K562 (cell line): ENCODE measurements around the gene TEAD3. TPM values are rescaled to one million over a fixed set of nuclear protein-coding genes. Genes with fewer than 3 reads are reported as not detected.
A peak's percentile ranks its signal among the peaks of the same experiment; 100 is the strongest.

Source experiments
- ATAC-seq: fragments of 200-7000 bp; cut with Tn5 transposase; 3 replicates; pipeline ENCODE4 v1.9.1; 2020; ENCODE audit warnings: moderate library complexity
- BruUV-seq: library from RNA; stranded (reverse); fragments of 400-500 nt; replicated peaks from 2 replicates; lab custom pipeline; 2021; lab: Mats Ljungman, UMichigan
- CTCF ChIA-PET: fragments of 300-600 bp; formaldehyde crosslinking; extraction: SDS; loops from one replicate; lab custom pipeline; 2021; ENCODE audit warnings: low intra/inter-chr PET ratio; lab: Yijun Ruan, JAX
- POLR2A ChIA-PET: fragments of 300-600, 350-650 bp; sonication (Branson Sonifier 250); formaldehyde crosslinking; extraction: SDS; loops from one replicate; lab custom pipeline; 2021; ENCODE audit warnings: antibody characterized with exemption, inconsistent platforms; lab: Yijun Ruan, JAX
- DNase-seq, 4 experiments: peaks; one replicate each; pipeline versions ENCODE4 v3.0.0 to v3.0.0-alpha.2; 2011 to 2018; ENCODE audit warnings: low spot score in 3 of 4, mixed read lengths in 3 of 4; ENCODE audit errors: extremely low read depth in 1 of 4
- FAIRE-seq: peaks from 2 replicates; lab custom pipeline; 2011; peaks lifted over from hg19 to GRCh38; lab: Jason Lieb, UNC
- H2AFZ ChIP-seq: 2 replicates; pipeline ENCODE4 v1.6.0; 2011; ENCODE audit warnings: low read depth, low read length, control low read depth, inconsistent platforms
- H3K27ac ChIP-seq: fragments of 200-600 bp; 3 replicates; pipeline ENCODE4 v1.8.0; 2011; ENCODE audit warnings: low read depth, mild to moderate bottlenecking, control low read depth, inconsistent platforms, low read length, moderate library complexity, mixed read lengths; ENCODE audit errors: extremely low read depth
- H3K27me3 ChIP-seq, 2 experiments: fragments of 300-600 bp in 1 of 2; 2 replicates in 1 of 2; 3 replicates in 1 of 2; pipeline versions ENCODE4 v1.6.0 to v1.8.0; 2011; ENCODE audit warnings: inconsistent platforms in 2 of 2, low read length in 2 of 2, mild to moderate bottlenecking in 1 of 2, mixed read lengths in 1 of 2, moderate library complexity in 1 of 2; ENCODE audit not compliant: control insufficient read depth in 2 of 2, insufficient read depth in 2 of 2
- H3K36me3 ChIP-seq: fragments of 300-600 bp; 3 replicates; pipeline ENCODE4 v1.8.0; 2011; ENCODE audit warnings: mild to moderate bottlenecking, low read length, inconsistent platforms; ENCODE audit not compliant: control insufficient read depth, insufficient read depth
- H3K4me1 ChIP-seq, 2 experiments: fragments of 200-600 bp in 1 of 2; replicated peaks in 1 of 2; 2 replicates in 1 of 2; 3 replicates in 1 of 2; pipeline versions ENCODE4 v1.5.1 to v1.8.0; 2011; ENCODE audit warnings: inconsistent platforms in 2 of 2, low read length in 2 of 2, mild to moderate bottlenecking in 1 of 2, mixed read lengths in 1 of 2, moderate library complexity in 1 of 2; ENCODE audit not compliant: control insufficient read depth in 2 of 2, insufficient read depth in 2 of 2
- H3K4me2 ChIP-seq: 2 replicates; pipeline ENCODE4 v1.6.1; 2011; ENCODE audit warnings: low read length, control low read depth, inconsistent platforms, mixed read lengths; ENCODE audit not compliant: insufficient read depth
- H3K4me3 ChIP-seq: fragments of 200-600 bp; sonication (generic), shearing (Covaris generic); 2 replicates; pipeline ENCODE4 v1.5.1; 2016; ENCODE audit warnings: control low read depth, inconsistent platforms
- H3K79me2 ChIP-seq: fragments of 200-600 bp; 3 replicates; pipeline ENCODE4 v1.8.0; 2011; ENCODE audit warnings: low read length, inconsistent platforms; ENCODE audit not compliant: control insufficient read depth, insufficient read depth
- H3K9ac ChIP-seq, 2 experiments: 2 replicates each; pipeline versions ENCODE4 v1.6.0 to v1.6.1; 2011; ENCODE audit warnings: low read depth in 2 of 2, low read length in 2 of 2, control low read depth in 1 of 2, inconsistent platforms in 1 of 2, mild to moderate bottlenecking in 1 of 2, mixed read lengths in 1 of 2; ENCODE audit not compliant: insufficient read depth in 1 of 2
- H3K9me1 ChIP-seq: one replicate; pipeline ENCODE4 v1.6.0; 2011; ENCODE audit warnings: inconsistent platforms, mild to moderate bottlenecking, low read length, moderate library complexity; ENCODE audit not compliant: control insufficient read depth, insufficient read depth
- H3K9me3 ChIP-seq: replicated peaks from 2 replicates; pipeline ENCODE4 v1.5.1; 2011; ENCODE audit warnings: low read depth, low read length, inconsistent platforms; ENCODE audit not compliant: control insufficient read depth, insufficient read depth
- H4K20me1 ChIP-seq: replicated peaks from 2 replicates; pipeline ENCODE4 v1.6.1; 2011; ENCODE audit warnings: low read length, inconsistent platforms, mixed read lengths; ENCODE audit not compliant: control insufficient read depth, insufficient read depth
- COPS2 ChIP-seq: fragments of 450-650 bp; conservative IDR thresholded peaks from 2 replicates; pipeline ENCODE4 v1.6.1; 2016; ENCODE audit warnings: mild to moderate bottlenecking, moderate library complexity
- ETV1 ChIP-seq: fragments of 450-650 bp; conservative IDR thresholded peaks from 2 replicates; pipeline ENCODE4 v1.6.1; 2016; ENCODE audit warnings: missing genetic modification characterization, control low read depth, low read depth, missing compliant biosample characterization
- FUS ChIP-seq: fragments of 200-400 bp; formaldehyde crosslinking; optimal IDR thresholded peaks from 2 replicates; pipeline ENCODE3; 2017; ENCODE audit warnings: low read depth, low read length
- LEF1 ChIP-seq: fragments of 450-650 bp; IDR thresholded peaks from 2 replicates; pipeline ENCODE4 v1.6.1; 2016; ENCODE audit warnings: mild to moderate bottlenecking
- RBBP5 ChIP-seq: fragments of 200-600 bp; sonication (generic); IDR thresholded peaks from 2 replicates; pipeline ENCODE4 v1.6.1; 2012; ENCODE audit warnings: borderline replicate concordance, mild to moderate bottlenecking, low read length, control low read depth, inconsistent platforms; ENCODE audit not compliant: insufficient read depth, poor library complexity, severe bottlenecking
- RBM14 ChIP-seq: fragments of 200-400 bp; formaldehyde crosslinking; IDR thresholded peaks from 2 replicates; pipeline ENCODE4 v1.6.1; 2018; ENCODE audit warnings: low read depth, mild to moderate bottlenecking, low read length, moderate library complexity, borderline replicate concordance; ENCODE audit not compliant: insufficient read depth
- SAP30 ChIP-seq: fragments of 200-600 bp; sonication (generic); IDR thresholded peaks from 2 replicates; pipeline ENCODE4 v1.6.1; 2012; ENCODE audit warnings: borderline replicate concordance, low read depth, mild to moderate bottlenecking, moderate library complexity, low read length, control low read depth, inconsistent platforms; ENCODE audit not compliant: insufficient read depth, poor library complexity, severe bottlenecking
- TAF9B ChIP-seq: fragments of 450-650 bp; IDR thresholded peaks from 2 replicates; pipeline ENCODE4 v1.6.1; 2018; ENCODE audit warnings: mild to moderate bottlenecking; ENCODE audit not compliant: partially characterized antibody
- WGBS: fragments of 100-300 bp; shearing (Covaris generic); methylation state at CpG from one replicate; pipeline ENCODE4 v1.1.6; 2016; ENCODE audit warnings: low coverage, mixed read lengths; ENCODE audit not compliant: insufficient coverage; ENCODE audit errors: missing lambda C conversion rate; 5-methylcytosine and 5-hydroxymethylcytosine counted together
- in situ Hi-C: fragments of 300-500 bp; cut with MboI; formaldehyde crosslinking; loops from 4 replicates; pipeline ENCODE4 v1.15.0; 2018; ENCODE audit warnings: inconsistent platforms, mixed read lengths
- intact Hi-C: fragments of 100-400 bp; cut with micrococcal nuclease; formaldehyde crosslinking; loops from 2 replicates; pipeline ENCODE4 v1.14.2; 2022
- polyA plus RNA-seq, 8 experiments: library from polyadenylated mRNA; depleted of rRNA in 4 of 8; stranded (reverse) in 5 of 8; unstranded in 3 of 8; fragments of >200 nt; fragmentation: Nextera tagmentation in 2 of 8; fragmentation: Illumina TruSeq in 1 of 8; extraction: Ambion mirVana in 2 of 8; extraction: Trizol in 1 of 8; gene quantifications; 2 replicates each; pipeline versions ENCODE4 v1.2.1 to v1.2.3, GENCODE V29; 2011 to 2014; ENCODE audit warnings: inconsistent platforms in 1 of 8, missing spikeins in 1 of 8
- total RNA-seq, 7 experiments: library from RNA; depleted of rRNA in 6 of 7; stranded (reverse); fragments of >200 nt in 6 of 7; fragmentation: Illumina TruSeq in 2 of 7; extraction: Trizol in 2 of 7; gene quantifications; 2 replicates each; pipeline versions ENCODE4 v1.2.1 to v1.2.3, GENCODE V29; 2011 to 2021; ENCODE audit warnings: low replicate concordance in 1 of 7
- TF ChIP-seq, protein P1 (sequence below), 2 experiments: fragments of 450-650 bp in 1 of 2; IDR thresholded peaks; 2 replicates each; pipeline ENCODE4 v1.6.1; 2011 to 2017; ENCODE audit warnings: low read depth in 2 of 2, antibody characterized with exemption in 1 of 2, borderline replicate concordance in 1 of 2, low read length in 1 of 2, mild to moderate bottlenecking in 1 of 2, mixed read lengths in 1 of 2; ENCODE audit not compliant: control insufficient read depth in 1 of 2
- TF ChIP-seq, protein P2 (sequence below): fragments of 450-650 bp; formaldehyde crosslinking; conservative IDR thresholded peaks from 2 replicates; pipeline ENCODE4 v1.4.0; 2022; ENCODE audit warnings: mild to moderate bottlenecking, missing genetic modification characterization
- TF ChIP-seq, protein P3 (sequence below): IDR thresholded peaks from 2 replicates; pipeline ENCODE4 v1.6.1; 2012; ENCODE audit warnings: low read depth, low read length, improper control_type of control experiment, borderline replicate concordance

Gene TEAD3
- total and polyA plus RNA-seq, 9 of the 15 experiments (the other 6 are each of a cell fraction or from before 2014, with no cell fraction given): 0.63 to 13.2 (median 3.3) TPM

DNA sequence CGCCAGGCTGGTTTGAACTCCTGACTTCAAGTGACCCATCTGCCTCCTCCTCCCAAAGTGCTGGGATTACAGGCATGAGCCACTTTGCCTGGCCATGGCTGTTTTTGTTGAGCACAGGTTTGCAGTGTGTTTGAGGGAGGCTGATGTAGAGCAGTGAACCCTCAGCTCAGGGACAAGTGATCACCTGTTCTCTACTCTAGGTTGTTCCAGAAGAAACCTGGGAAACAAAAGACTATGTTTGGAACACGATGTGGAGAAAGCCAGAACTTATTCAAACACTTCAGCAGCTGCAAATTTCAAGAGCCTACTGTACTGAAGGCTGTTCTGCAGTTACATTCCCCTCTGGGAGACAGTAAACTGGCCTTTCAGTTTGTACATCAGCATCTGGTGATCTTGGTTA lies 11.1 kb upstream of the TEAD3 start:
- TF ChIP-seq ETV1 (no peak), RBBP5 (no peak), COPS2 (no peak), FUS (no peak), RBM14 (no peak), TAF9B (no peak), LEF1 (no peak), SAP30 (no peak)
- TF ChIP-seq, protein P1, sequence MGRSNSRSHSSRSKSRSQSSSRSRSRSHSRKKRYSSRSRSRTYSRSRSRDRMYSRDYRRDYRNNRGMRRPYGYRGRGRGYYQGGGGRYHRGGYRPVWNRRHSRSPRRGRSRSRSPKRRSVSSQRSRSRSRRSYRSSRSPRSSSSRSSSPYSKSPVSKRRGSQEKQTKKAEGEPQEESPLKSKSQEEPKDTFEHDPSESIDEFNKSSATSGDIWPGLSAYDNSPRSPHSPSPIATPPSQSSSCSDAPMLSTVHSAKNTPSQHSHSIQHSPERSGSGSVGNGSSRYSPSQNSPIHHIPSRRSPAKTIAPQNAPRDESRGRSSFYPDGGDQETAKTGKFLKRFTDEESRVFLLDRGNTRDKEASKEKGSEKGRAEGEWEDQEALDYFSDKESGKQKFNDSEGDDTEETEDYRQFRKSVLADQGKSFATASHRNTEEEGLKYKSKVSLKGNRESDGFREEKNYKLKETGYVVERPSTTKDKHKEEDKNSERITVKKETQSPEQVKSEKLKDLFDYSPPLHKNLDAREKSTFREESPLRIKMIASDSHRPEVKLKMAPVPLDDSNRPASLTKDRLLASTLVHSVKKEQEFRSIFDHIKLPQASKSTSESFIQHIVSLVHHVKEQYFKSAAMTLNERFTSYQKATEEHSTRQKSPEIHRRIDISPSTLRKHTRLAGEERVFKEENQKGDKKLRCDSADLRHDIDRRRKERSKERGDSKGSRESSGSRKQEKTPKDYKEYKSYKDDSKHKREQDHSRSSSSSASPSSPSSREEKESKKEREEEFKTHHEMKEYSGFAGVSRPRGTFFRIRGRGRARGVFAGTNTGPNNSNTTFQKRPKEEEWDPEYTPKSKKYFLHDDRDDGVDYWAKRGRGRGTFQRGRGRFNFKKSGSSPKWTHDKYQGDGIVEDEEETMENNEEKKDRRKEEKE (IDR thresholded peaks at IDR 0.05; ENCODE audit: borderline replicate concordance in 1 of 2, control insufficient read depth in 1 of 2, low read depth in 2 of 2, low read length in 1 of 2): no peak
- TF ChIP-seq, protein P2, sequence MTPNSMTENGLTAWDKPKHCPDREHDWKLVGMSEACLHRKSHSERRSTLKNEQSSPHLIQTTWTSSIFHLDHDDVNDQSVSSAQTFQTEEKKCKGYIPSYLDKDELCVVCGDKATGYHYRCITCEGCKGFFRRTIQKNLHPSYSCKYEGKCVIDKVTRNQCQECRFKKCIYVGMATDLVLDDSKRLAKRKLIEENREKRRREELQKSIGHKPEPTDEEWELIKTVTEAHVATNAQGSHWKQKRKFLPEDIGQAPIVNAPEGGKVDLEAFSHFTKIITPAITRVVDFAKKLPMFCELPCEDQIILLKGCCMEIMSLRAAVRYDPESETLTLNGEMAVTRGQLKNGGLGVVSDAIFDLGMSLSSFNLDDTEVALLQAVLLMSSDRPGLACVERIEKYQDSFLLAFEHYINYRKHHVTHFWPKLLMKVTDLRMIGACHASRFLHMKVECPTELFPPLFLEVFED (CRISPR knock-in tag): no peak
- TF ChIP-seq, protein P3, sequence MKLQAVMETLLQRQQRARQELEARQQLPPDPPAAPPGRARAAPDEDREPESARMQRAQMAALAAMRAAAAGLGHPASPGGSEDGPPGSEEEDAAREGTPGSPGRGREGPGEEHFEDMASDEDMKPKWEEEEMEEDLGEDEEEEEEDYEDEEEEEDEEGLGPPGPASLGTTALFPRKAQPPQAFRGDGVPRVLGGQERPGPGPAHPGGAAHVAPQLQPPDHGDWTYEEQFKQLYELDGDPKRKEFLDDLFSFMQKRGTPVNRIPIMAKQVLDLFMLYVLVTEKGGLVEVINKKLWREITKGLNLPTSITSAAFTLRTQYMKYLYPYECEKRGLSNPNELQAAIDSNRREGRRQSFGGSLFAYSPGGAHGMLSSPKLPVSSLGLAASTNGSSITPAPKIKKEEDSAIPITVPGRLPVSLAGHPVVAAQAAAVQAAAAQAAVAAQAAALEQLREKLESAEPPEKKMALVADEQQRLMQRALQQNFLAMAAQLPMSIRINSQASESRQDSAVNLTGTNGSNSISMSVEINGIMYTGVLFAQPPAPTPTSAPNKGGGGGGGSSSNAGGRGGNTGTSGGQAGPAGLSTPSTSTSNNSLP: no peak
- TF ChIP-seq, all 486 proteins: peak for 0

More for the DNA sequence above, 11.1 kb upstream of the TEAD3 start:
- H3K9me3 ChIP-seq: no peaks in the 10 kb centered on the region
- intact Hi-C loops (no loop called here), in situ Hi-C loops (no loop called here)
- no peaks in the 10 kb centered on the region for H3K9me1 ChIP-seq
- WGBS: 4% methylated on average over 2 of the region's 2 CpGs
- no peak overlapping the region for H3K4me2 ChIP-seq
- H2AFZ ChIP-seq: no peak overlapping the region
- POLR2A ChIA-PET: interaction anchor here (1.1 to 3.5 kb wide), 4 partner anchors 11 to 37 kb away, joined by 3 to 20 read pairs (median 4); partner anchors contain the start of gene TEAD3
- no peak overlapping the region for H3K27ac ChIP-seq
- H3K4me3 ChIP-seq: no peak overlapping the region
- H3K79me2 ChIP-seq: no peaks in the 10 kb centered on the region
- peaks cover 7% of the 10 kb centered on the region; the same call in 1 of the 2 replicates for H4K20me1 ChIP-seq
- H3K9ac ChIP-seq: no peak overlapping the region
- BruUV-seq: no TSS peak
- peak; percentile 58 for FAIRE-seq
- H3K27me3 ChIP-seq: peaks cover 47 to 73% of the 10 kb centered on the region in 2 experiments
- H3K36me3 ChIP-seq: no peaks in the 10 kb centered on the region
- CTCF ChIA-PET: no interaction called here
- DNase-seq: no peak
- peaks cover 0 to 16% of the 10 kb centered on the region in 2 experiments; a peak in 2 of 5 replicates for H3K4me1 ChIP-seq
- ATAC-seq: no peak
